ENCODE results near the gene SAE1. TPM values are rescaled to one million over a fixed set of nuclear protein-coding genes. Genes with fewer than 3 reads are reported as not detected.
"Not testable (repeated sequence)": the region's sequence is repeated elsewhere in the genome, so short reads cannot be mapped to it uniquely, and the experiment has no call there.

The SAE1 gene
- 100 to 1,000 TPM; 116 to 132 (median 122) TPM for polyA plus RNA-seq (ENCODE audit: insufficient read length in 4 of 4)

DNA sequence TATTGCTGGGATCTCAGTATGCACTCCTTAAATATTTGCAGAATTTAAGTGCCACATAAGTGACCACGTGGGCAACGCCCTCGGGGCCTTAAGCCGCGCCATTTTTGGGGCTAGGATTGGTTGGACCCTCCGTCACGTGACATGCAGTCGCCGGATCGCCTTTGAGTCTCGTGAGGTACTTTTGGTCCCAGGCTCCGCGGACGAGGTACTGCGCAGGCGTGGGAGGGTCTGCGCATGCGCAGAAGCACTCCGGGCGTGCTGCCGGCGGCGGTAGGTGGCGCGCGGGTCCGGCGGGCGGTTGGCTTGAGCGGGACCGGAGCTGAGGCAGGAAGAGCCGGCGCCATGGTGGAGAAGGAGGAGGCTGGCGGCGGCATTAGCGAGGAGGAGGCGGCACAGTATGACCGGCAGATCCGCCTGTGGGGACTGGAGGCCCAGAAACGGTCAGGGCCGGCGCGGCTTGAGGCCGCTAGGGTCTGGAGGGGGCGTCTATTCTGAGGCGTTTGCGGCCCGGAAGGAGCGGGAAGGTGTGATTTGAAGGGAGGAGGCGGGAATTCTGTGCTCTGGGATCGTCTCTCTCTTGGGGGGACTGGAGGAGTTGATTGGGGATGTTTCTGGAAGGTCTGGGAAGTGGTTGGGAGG is at the start of gene SAE1:
SAE1 (plus strand) TSS at position 247 of the 639 bp plus-strand sequence; CDS start at position 343, 96 bp downstream.
- DNase-seq (ENCODE audit: low read depth in 4 of 4, low spot score in 3 of 4): peak; percentile 93 to 95 (median 94)

DNA sequence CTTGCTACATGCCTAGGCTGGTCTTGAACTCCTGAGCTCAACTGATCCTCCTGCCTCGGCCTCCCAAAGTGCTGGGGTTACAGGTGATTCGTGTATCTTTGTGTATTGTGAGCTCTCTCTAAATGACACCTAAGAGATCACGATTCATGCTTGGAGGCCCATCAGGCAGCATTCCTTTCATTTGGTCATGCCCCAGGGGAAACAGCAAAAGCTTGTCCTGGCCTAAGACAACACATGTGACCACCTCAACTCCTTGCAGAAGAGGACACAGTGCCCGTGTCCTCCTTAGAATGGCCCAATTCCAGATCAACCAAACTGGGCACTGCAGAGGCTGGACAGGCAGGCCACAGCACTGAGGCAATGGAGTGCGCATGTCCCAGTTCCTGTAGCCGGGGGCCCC is 49.5 kb upstream of the SAE1 start:
- DNase-seq (ENCODE audit: low read depth in 4 of 4, low spot score in 3 of 4): no peak

DNA sequence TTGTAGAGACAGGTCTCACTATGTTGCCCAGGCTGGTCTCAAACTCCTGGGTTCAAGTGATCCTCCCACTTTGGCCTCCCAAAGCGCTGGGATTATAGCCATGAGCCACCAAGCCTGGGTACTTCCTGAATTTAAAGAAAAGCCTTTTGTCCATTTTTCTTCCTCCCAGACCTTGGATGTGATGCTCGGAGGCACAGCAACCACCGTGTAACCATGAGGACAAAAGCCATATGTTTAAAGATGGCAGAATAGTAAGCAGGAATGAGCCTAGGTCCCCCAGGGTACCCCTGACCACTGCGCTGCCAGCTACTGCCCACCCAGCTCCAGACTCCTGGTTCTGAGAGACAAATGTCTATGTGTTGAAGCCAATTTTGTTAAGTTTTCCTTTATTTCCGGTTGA is 48.1 kb upstream of the SAE1 start:
- no peak for DNase-seq (ENCODE audit: low read depth in 4 of 4, low spot score in 3 of 4)

DNA sequence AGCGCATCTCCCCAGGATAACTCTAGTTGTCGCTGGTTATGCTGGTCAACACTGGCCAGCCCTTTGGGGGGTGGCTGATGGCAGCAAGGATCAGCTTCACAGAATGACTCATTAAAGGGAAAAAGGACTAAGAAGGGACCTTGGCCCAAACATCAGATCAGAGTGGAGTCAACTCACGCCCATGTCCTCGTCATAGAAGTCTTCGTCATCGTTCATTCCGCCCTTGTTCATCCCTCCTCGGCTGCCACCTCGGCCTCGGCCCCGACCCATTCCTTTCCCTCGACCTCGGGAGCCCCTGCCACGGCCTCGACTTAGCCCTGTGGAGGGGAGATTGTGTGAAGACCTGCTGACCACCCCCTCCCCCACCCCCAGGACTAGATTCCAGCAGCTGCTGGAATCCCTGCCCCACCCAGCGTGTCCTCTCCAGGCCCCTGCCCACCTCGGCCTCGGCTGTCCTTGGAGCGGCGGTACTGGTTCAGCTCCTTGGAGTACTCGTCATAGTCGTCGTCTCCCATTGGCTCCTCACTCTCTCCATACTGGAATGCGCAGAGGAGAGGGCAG is 45.7 kb upstream of the SAE1 start:
- DNase-seq (ENCODE audit: low read depth in 4 of 4, low spot score in 3 of 4): no peak

DNA sequence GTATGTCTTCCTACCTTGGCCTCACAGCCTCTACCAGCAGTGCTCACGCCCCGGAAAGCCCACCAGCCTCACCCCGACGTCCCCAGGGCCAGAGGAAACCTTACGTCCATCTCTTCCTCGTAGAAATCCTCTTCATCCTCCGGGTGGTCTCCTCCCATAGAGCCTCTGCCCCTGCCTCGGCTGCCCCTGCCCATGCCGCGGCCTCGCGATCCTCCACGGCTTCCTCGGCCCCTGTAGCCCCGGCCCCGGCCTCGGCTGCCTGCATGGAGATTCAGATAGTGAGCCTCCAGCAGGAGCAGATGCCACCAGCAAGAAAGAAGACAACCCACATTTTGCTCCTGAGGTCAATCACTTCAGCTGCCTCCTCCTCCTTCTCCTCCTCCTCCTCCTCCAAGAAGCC is 44.4 kb upstream of the SAE1 start:
- DNase-seq (ENCODE audit: low read depth in 4 of 4, low spot score in 3 of 4): no peak

DNA sequence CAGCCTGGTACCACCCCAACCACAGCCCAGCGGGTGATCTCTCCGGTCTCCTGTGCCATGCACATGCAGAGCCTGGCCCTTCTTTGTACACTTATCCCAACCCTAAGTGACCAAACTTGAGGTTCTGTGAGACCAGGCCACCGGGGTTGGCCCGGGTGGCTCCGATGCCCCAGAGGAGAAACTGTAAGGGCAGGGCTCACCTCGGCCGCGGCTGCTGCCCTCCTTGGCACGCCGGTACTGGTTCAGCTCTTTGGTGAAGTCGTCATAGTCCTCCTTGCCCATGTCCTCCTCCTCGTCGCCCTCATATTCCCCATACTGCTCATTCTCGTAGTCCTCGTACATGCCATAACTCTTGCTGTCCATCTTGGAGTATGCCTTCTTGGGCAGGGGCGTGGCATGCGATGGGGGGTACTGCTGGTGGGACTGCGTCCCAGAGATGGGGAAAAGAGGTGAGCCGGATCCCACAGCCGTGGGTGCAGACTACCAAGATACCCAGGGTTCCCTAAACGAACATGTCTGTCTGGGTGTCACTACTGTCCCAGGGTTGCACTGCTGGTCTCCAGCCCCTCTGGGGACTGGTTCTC is 40.8 kb upstream of the SAE1 start:
- no peak for DNase-seq (ENCODE audit: low read depth in 4 of 4, low spot score in 3 of 4)

DNA sequence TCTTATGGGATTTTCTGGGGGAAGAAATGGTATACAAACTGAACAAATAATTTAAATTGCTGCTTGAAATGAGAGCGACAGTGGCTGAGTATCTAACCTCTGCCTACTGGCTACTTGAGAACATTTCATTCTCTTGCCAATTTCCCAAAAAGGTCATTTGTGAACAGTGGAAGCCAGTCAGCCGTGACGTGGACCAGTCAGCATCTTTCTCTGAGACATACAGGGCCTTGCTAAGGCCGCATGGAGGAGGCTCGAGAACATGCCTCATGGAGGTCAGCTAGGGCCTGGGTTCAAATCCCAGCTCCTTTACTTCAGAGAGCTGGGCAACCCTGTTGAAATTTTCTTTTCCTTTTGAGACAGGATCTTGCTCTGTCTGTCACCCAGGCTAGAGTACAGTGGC is 37.4 kb upstream of the SAE1 start:
- DNase-seq (ENCODE audit: low read depth in 4 of 4, low spot score in 3 of 4): no peak

DNA sequence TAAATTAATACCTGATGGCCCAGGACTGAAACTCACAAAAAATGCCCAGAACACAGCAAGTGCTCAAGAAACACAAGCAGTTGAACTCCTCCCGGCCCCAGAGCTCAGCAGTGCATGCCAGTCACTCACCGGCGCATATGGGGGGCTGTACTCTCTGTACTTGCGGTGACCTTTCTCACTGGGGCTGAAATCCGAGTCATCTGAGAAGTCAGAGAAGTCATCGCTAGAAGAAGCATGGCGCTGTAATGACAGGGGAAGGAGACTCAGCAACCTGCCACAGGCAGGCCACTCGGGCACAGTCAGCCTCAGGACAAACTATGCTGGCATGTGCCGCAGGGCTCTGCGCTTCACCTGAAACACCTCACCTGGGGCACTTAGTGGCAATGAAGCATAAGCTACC is 36.8 kb upstream of the SAE1 start:
- no peak for DNase-seq (ENCODE audit: low read depth in 4 of 4, low spot score in 3 of 4)

DNA sequence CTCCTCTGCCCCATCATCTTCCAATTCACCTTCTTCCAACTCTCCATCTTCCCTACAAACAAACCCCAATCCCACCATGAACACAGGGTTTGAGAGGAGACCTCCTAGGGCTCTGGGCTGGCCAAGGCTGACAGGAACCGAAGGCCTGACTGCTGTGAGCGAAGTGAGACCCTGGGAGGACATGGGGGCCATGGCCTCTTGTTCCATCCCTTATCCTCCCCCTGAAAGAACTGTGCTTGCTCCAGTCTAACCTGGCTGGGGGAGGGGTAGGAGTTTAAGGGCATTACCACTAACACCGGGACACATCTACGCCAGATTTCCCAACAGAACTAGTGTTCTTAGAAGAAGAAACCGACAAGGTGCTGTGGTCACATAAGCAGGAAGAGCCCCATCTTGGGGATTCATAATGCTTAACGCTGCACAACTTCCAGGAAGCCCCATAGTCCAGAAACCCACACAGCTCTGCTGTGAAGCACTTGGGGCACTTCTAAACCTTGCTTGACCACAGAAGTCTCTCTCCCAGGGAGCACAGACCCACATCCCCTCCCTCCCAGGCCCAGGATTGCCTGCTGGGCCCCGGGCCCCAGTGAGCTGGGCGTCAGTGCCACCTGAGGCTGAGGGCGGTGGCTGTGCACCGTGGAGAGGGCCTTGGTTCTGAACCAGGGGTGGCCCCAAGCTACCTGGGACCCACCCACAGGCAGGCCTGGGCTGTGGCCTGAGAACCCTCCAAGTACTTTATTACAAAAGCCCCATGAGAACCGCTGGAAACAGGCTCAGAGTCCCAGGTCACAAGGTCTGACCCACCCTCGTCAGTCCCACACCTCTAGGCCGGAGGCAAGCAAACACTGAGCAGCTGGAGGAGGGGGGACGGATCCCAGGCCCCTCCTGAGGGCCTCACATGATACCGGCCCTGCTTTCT is 35.8 kb upstream of the SAE1 start:
- no peak for DNase-seq (ENCODE audit: low read depth in 4 of 4, low spot score in 3 of 4)

DNA sequence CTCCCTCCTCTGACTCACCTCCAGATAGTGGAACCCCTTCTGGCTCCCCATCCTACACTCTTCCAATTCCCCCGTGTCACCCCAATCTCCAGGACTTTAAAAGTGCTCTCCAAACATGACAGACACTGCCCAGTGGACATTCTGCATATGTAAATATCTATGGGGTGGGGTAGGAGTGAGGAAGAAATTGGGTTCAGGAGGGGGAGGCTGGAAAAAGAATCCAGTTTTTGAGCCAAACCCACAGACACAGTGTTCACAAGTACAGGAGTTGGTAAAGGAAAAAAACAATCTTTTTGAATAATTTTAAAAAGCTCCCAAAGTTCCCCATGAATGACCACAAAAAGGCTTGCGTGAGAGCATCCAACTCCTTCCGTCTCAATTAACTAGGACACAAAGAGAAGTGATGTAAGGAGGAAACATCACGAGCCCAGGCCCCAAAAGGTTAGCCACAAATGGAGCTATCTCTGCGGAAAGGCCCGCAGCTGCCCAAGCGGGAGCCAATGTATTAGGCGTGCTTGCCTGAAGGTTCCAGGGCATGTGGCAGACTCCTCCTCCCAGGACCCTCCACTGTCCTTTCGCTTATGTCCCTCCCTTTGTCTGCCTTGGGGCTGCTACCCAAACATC is 35.0 kb upstream of the SAE1 start:
- DNase-seq (ENCODE audit: low read depth in 4 of 4, low spot score in 3 of 4): no peak

DNA sequence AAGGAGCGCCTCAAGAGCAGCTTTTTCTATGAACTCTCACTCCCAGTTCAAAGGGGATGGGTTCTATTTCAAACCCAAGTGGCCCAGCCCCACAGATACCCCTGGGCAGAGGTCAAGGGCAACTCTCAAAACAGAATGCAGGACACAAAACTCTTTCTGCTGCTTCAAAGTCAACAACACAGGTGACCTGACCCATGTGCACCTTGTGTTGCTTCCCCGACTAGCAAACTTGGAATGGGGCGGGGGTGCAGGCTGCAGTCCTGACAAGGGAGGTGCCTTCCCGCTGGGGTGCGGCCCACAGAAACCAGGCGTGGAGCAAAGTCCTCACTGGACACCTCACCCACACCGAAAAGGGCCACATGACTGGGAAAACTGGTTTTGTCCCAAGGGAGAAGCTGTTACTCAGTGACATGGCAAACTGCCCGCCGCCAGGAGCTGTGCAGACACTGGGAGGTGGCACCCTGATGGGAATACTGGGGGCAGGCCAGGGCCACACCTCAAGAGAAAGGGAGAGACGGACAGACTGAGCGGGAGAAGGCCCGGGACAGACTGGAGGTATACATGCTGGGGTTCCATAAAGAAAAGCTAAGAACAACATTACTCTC is 34.4 kb upstream of the SAE1 start:
- no peak for DNase-seq (ENCODE audit: low read depth in 4 of 4, low spot score in 3 of 4)

DNA sequence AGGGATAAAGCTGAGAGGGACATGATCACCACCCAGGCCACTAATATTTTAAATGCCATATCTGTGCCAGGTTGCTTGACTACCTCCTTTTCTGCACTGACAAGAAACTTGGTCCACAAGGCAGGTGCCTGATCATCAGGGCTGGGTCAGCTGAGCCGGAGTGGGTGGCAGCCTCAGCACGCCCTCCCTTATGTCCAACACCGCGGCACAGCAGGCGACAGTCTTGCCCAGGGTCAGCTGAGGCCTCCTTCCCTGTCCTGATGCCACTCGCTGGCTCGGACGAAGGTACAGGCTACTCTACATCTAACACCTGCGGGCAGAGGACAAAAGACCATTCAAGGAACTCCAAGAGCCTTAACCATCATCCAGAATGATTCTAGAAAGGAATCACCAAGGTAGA is 33.9 kb upstream of the SAE1 start:
- no peak for DNase-seq (ENCODE audit: low read depth in 4 of 4, low spot score in 3 of 4)

DNA sequence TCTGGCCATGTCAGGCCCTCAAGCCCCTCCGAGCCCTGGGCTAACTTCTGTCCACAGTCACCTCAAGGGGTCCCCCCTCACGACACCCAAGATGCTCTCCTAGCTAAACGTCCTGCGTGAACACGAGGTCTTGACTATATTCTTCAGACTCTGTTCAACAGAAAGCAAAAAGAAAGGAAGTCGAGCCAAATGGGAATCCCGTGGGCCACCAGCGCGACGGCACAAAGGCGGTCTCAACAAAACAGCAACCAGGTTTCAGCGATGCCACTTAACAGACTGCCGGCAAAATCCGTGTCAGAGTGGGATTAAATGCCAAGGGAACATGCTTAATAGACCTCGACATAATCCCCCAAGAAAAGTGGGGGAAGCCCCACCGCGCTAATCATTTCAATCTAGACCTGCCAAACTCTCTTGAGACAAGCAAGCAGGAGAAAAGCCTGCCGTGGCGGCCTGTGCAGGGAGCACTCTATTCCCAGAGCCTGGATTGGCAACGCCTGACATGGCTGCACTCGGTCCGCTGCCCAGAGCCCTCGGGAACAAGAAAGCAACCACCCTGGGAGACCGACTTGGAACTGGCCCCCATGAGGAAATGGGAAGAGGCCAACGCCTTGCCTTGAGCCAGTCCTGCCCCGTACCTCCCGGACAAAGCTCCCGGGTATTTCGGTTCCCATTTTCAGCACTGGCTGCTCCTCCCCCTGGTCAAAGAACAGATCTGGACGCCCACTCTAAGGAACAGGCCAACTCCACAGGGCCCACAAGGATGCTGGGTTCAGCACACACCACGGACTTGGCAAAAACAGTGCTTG is 33.0 kb upstream of the SAE1 start:
- DNase-seq (ENCODE audit: low read depth in 4 of 4, low spot score in 3 of 4): no peak

DNA sequence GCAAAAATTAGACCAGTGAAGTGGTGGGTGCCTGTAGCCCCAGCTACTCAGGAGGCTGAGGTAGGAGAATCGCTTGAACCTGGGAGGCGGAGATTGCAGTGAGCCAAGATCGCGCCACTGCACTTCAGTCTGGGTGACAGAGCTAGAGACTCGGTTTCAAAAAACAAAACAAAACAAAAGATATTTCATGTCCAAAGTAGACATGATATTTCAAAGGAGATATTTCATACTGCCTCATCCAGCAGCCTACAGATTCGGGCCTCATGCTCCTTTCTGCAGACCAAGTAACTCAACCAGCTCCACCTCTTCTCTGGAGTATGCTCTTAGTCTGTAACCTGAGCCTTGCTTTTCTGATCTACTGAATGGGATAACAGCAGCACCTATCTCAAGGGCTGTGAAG is 32.0 kb upstream of the SAE1 start:
- DNase-seq (ENCODE audit: low read depth in 4 of 4, low spot score in 3 of 4): no peak

DNA sequence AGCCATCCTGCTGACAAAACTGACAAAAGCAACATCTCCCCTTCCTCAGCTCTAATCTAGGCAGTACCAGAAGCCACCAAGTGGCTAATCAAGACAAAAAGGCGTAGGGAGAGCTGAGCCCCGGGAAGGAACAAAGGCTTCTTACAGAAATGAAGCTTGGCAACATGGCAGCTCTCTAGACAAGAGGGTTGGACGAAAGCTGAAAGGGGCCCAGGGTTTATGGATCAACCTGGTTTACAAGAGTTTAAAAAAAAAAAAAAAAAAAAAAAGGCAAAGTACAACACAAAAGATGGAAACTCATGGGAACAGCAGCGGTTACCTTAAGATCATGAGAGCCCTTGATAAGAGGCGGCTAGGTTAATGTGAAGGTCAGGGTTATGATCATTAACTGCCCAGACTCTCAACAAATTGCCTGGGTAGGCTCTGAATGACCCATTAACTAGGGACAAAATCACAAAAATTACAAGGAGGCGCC is 31.0 kb upstream of the SAE1 start:
- no peak for DNase-seq (ENCODE audit: low read depth in 4 of 4, low spot score in 3 of 4)

DNA sequence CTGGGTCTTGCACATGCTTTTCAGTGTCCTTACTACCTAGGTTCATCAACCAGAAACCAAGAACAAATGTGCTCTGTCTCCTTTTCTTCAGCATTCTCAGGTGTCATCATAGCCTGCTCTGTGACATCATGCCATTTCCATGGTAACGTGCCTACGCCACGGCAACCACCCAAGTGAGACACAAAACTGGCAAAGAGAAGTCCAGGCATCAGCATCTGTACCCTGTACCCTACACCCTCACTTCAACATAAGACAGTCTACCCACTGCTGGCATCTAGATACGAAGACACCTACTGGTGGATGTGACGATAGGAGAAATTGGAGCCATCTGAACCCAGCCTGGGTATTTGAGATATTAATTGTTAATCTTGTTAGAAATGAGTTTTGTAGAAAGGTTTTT is 30.3 kb upstream of the SAE1 start:
- DNase-seq (ENCODE audit: low read depth in 4 of 4, low spot score in 3 of 4): no peak

DNA sequence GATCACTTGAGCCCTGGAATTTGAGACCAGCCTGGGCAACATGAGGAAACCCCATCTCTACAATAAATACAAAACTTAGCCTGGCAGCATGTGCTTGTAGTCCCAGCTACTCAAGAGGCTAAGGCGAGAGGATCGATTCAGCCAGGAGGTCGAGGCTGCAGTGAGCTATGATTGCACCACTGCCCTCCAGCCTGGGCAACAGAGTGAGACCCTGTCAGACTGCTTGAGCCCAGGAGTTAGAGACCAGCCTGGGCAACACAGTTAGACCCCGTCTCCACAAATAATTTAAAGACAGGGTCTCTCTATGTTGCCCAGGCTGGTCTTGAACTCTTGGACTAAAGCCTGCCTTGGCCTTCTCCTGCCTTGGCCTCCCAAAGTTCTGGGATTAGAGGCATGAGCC is 29.5 kb upstream of the SAE1 start:
- DNase-seq (ENCODE audit: low read depth in 4 of 4, low spot score in 3 of 4): not testable (repeated sequence)

DNA sequence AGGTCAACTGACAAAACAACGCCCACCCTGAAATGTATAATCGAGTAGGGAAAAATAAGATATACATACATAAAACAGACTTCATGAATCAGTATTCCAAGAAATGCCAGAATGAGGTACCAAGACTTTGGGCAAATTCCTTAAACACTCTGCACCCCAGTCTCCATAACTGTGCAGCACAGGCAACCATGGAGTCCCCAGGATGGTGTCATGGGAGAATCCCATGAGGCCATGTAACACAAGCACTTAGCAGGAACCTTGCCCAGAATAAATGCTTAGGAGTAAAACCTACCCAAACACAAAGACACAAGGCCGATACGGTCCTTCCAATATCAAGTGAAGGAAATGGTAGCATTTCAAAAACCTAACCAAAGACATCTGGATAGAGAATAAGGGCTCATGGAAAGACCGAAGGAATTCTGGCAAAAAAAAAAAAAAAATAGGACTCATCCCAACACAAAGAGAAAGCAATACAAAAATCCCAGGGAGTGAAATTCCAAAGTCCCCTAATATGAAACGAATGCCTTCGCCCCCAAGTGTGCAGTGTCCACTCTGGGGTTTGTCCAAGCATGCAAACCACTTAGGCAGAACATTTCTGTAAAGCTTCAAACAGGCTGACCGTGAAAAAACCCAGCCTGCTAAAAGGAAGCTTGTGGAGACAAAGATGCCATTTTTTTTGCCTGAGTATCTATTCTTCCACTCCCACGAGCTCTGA is 28.1 kb upstream of the SAE1 start:
- no peak for DNase-seq (ENCODE audit: low read depth in 4 of 4, low spot score in 3 of 4)

DNA sequence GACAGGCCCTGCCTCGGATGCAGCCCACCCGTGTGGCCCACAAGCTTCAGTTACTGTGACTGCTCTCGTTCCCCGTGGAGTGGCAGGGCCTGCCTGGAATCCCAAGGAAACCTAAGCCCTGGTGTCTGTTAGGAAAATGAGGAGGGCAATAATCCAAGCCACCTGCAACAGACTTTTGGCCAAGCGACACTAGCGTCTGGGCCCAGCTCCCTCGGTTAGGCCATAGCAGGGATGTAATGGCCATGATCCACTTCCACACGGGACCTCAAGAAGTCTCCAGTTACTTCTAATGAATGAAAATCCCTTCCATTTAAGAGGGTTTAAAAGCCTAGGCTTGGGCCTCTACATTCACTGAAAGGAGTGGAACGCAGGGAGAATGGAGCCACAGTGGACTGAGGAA is 26.0 kb upstream of the SAE1 start:
- no peak for DNase-seq (ENCODE audit: low read depth in 4 of 4, low spot score in 3 of 4)

Measured in right renal pelvis (tissue), 4 donors.